SK-N-SH (cell line): Measurements from ENCODE around the gene SLC2A10. TPM values are rescaled to one million over a fixed set of nuclear protein-coding genes. Genes with fewer than 3 reads are reported as not detected.
A peak's percentile ranks its signal among the peaks of the same experiment; 100 is the strongest.

ENCODE experiments used
- CTCF ChIA-PET: fragments of 300-600, 350-600 bp; formaldehyde crosslinking; extraction: SDS; loops from one replicate; lab custom pipeline; 2021; lab: Yijun Ruan, JAX
- POLR2A ChIA-PET: fragments of 350-600 bp; sonication (Branson Sonifier 250); formaldehyde crosslinking; extraction: SDS; loops from one replicate; lab custom pipeline; 2020; ENCODE audit warnings: antibody characterized with exemption, inconsistent platforms; lab: Yijun Ruan, JAX
- DNase-seq: peaks from one replicate; pipeline ENCODE4 v3.0.0; 2012
- H2AFZ ChIP-seq: fragments of 200-600 bp; sonication (generic); 2 replicates; pipeline ENCODE4 v1.8.1; 2016; ENCODE audit warnings: antibody characterized with exemption, mild to moderate bottlenecking, low read depth
- H3F3A ChIP-seq: fragments of 200-600 bp; sonication (generic); replicated peaks from 2 replicates; pipeline ENCODE3; 2016; ENCODE audit warnings: antibody characterized with exemption, mild to moderate bottlenecking; ENCODE audit not compliant: insufficient read depth
- H3K27ac ChIP-seq, 2 experiments: fragments of 200-500 bp in 1 of 2; fragments of 200-600 bp in 1 of 2; sonication (Bioruptor generic) in 1 of 2; sonication (generic), shearing (Covaris generic) in 1 of 2; 2 replicates each; pipeline versions ENCODE4 v1.5.1 to v1.6.1; 2014 to 2016; ENCODE audit warnings: low read depth in 2 of 2, inconsistent platforms in 1 of 2, low read length in 1 of 2, mild to moderate bottlenecking in 1 of 2, mixed read lengths in 1 of 2
- H3K27me3 ChIP-seq: fragments of 200-600 bp; sonication (generic), shearing (Covaris generic); 2 replicates; pipeline ENCODE4 v1.6.1; 2016; ENCODE audit warnings: mixed run types; ENCODE audit not compliant: insufficient read depth
- H3K36me3 ChIP-seq, 2 experiments: fragments of 200-500 bp in 1 of 2; fragments of 200-600 bp in 1 of 2; sonication (Bioruptor generic) in 1 of 2; sonication (generic) in 1 of 2; replicated peaks in 1 of 2; 2 replicates each; pipeline versions ENCODE3 to v1.5.1; 2014 to 2016; ENCODE audit warnings: low read length in 1 of 2, mild to moderate bottlenecking in 1 of 2; ENCODE audit not compliant: insufficient read depth in 2 of 2, control insufficient read depth in 1 of 2
- H3K4me1 ChIP-seq, 2 experiments: fragments of 200-500 bp in 1 of 2; fragments of 200-600 bp in 1 of 2; sonication (Bioruptor generic) in 1 of 2; sonication (generic), shearing (Covaris generic) in 1 of 2; 2 replicates each; pipeline versions ENCODE4 v1.5.1 to v1.6.1; 2014 to 2016; ENCODE audit warnings: low read depth in 1 of 2, low read length in 1 of 2, mixed run types in 1 of 2; ENCODE audit not compliant: insufficient read depth in 2 of 2, control insufficient read depth in 1 of 2
- H3K4me2 ChIP-seq: fragments of 200-600 bp; sonication (generic), shearing (Covaris generic); 2 replicates; pipeline ENCODE4 v1.6.1; 2017; ENCODE audit warnings: mixed run types
- H3K4me3 ChIP-seq, 2 experiments: fragments of 200-500 bp in 1 of 2; fragments of 200-600 bp in 1 of 2; sonication (Bioruptor generic) in 1 of 2; sonication (generic), shearing (Covaris generic) in 1 of 2; 2 replicates each; pipeline versions ENCODE4 v1.5.1 to v1.8.1; 2014 to 2016; ENCODE audit warnings: low read depth in 2 of 2, inconsistent platforms in 1 of 2, low read length in 1 of 2, mild to moderate bottlenecking in 1 of 2, mixed read lengths in 1 of 2, moderate library complexity in 1 of 2
- H3K79me2 ChIP-seq: fragments of 200-600 bp; sonication (generic); 2 replicates; pipeline ENCODE4 v1.8.1; 2017; ENCODE audit warnings: mild to moderate bottlenecking; ENCODE audit not compliant: insufficient read depth
- H3K9ac ChIP-seq: fragments of 200-600 bp; sonication (generic); 2 replicates; pipeline ENCODE4 v1.6.1; 2017; ENCODE audit warnings: mixed run types
- H3K9me2 ChIP-seq: fragments of 200-600 bp; sonication (generic); 2 replicates; pipeline ENCODE4 v1.6.1; 2017; ENCODE audit warnings: mixed run types
- H3K9me3 ChIP-seq: fragments of 200-600 bp; sonication (generic); 2 replicates; pipeline ENCODE4 v1.6.1; 2017; ENCODE audit warnings: mixed run types, mild to moderate bottlenecking, moderate library complexity
- H4K20me1 ChIP-seq: fragments of 200-600 bp; sonication (generic); 2 replicates; pipeline ENCODE4 v1.6.1; 2017; ENCODE audit warnings: mild to moderate bottlenecking, mixed run types; ENCODE audit not compliant: insufficient read depth
- CHD2 ChIP-seq: fragments of 150-350 bp; IDR thresholded peaks from 2 replicates; pipeline ENCODE4 v1.6.1; 2018; ENCODE audit warnings: low read length; ENCODE audit not compliant: partially characterized antibody
- EP300 ChIP-seq, 2 experiments: IDR thresholded peaks; 2 replicates each; pipeline versions ENCODE4 v1.4.0 to v1.6.1; 2012; ENCODE audit warnings: borderline replicate concordance in 1 of 2, low read depth in 1 of 2, low read length in 1 of 2
- EZH2phosphoT487 ChIP-seq: fragments of 200-600 bp; sonication (generic); IDR thresholded peaks from 2 replicates; pipeline ENCODE4 v1.6.1; 2017; ENCODE audit warnings: low read depth, mixed run types, mild to moderate bottlenecking, antibody characterized with exemption, moderate library complexity, borderline replicate concordance
- FOSL2 ChIP-seq: IDR thresholded peaks from 2 replicates; pipeline ENCODE4 v1.4.0; 2012; ENCODE audit warnings: low read depth, mild to moderate bottlenecking, moderate library complexity, borderline replicate concordance
- FOXJ3 ChIP-seq: sonication (generic); formaldehyde crosslinking; IDR thresholded peaks from 2 replicates; pipeline ENCODE4 v1.5.1; 2020; ENCODE audit warnings: mild to moderate bottlenecking, missing genetic modification reagents
- MXI1 ChIP-seq: IDR thresholded peaks from 2 replicates; pipeline ENCODE4 v1.6.1; 2012; ENCODE audit warnings: mild to moderate bottlenecking, low read depth, low read length, improper control_type of control experiment
- POLR2AphosphoS5 ChIP-seq: IDR thresholded peaks from 2 replicates; pipeline ENCODE4 v1.6.1; 2012; ENCODE audit warnings: low read depth, low read length
- RFX5 ChIP-seq: IDR thresholded peaks from 2 replicates; pipeline ENCODE4 v1.6.1; 2012; ENCODE audit warnings: mild to moderate bottlenecking, improper control_type of control experiment, low read length
- RXRA ChIP-seq: IDR thresholded peaks from 2 replicates; pipeline ENCODE4 v1.4.0; 2012; ENCODE audit warnings: low read depth, mild to moderate bottlenecking, borderline replicate concordance
- SIN3A ChIP-seq: IDR thresholded peaks from 2 replicates; pipeline ENCODE4 v1.6.1; 2012; ENCODE audit warnings: low read depth, mild to moderate bottlenecking, low read length, moderate library complexity, borderline replicate concordance
- SMC3 ChIP-seq: IDR thresholded peaks from 2 replicates; pipeline ENCODE4 v1.6.1; 2012; ENCODE audit warnings: low read depth, low read length, improper control_type of control experiment
- TAF1 ChIP-seq: IDR thresholded peaks from 2 replicates; pipeline ENCODE4 v1.6.1; 2012; ENCODE audit warnings: low read depth, mild to moderate bottlenecking, low read length, moderate library complexity, borderline replicate concordance
- TCF12 ChIP-seq: IDR thresholded peaks from 2 replicates; pipeline ENCODE4 v1.4.0; 2012
- TEAD4 ChIP-seq: IDR thresholded peaks from 2 replicates; pipeline ENCODE4 v1.4.0; 2012; ENCODE audit warnings: mild to moderate bottlenecking, borderline replicate concordance; ENCODE audit not compliant: insufficient read depth
- YY1 ChIP-seq: IDR thresholded peaks from 2 replicates; pipeline ENCODE4 v1.4.0; 2012; ENCODE audit warnings: low read depth, mild to moderate bottlenecking
- WGBS: methylation state at CpG from one replicate; pipeline ENCODE4 v1.1.6; 2017; ENCODE audit warnings: low lambda C conversion rate; 5-methylcytosine and 5-hydroxymethylcytosine counted together
- polyA plus RNA-seq, 3 experiments: library from polyadenylated mRNA; depleted of rRNA; stranded (reverse); fragments of >200 nt; gene quantifications; 2 replicates each; pipeline ENCODE4 v1.2.3, GENCODE V29; 2012
- TF ChIP-seq, protein P1 (sequence below): IDR thresholded peaks from 2 replicates; pipeline ENCODE4 v1.6.1; 2012; ENCODE audit warnings: mild to moderate bottlenecking, low read depth, low read length, moderate library complexity
- TF ChIP-seq, protein P2 (sequence below): fragments of 150-350 bp; IDR thresholded peaks from 2 replicates; pipeline ENCODE4 v1.6.1; 2016; ENCODE audit warnings: mild to moderate bottlenecking, low read depth, low read length
- TF ChIP-seq, protein P3 (sequence below): IDR thresholded peaks from 2 replicates; pipeline ENCODE4 v1.4.0; 2012; ENCODE audit warnings: low read depth, borderline replicate concordance

The SLC2A10 gene
- polyA plus RNA-seq, 1 of the 3 experiments (the other 2 are of a cell fraction) = 12.6 TPM

DNA sequence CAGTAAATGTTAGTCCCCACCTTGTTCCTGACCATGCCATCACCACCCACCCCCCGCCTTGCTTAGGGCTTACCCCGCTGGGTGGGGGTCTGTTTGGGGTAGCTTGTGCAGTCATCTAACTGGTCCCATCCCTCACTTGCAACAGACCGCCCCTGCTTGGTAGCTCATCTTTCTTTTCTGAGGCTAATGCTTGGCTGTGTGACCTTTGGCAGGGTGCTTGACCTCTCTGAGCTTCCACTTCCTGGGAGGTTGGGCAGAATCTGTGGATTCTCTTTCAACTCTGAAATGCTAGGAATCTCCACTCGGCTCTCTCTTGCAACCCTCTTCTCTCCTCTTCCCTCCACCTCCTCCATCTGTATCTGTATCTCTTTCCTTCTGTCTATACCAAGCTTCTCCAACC lies 70.4 kb downstream of the SLC2A10 start:
- Histone ChIP-seq H3K9me2 (no peaks in the 10 kb centered on the region), H3F3A (no peaks in the 10 kb centered on the region), H3K27me3 (peaks cover 6% of the 10 kb centered on the region; the same call in 1 of the 2 replicates), H3K4me3 (no peak overlapping the region), H3K4me2 (no peak overlapping the region), H2AFZ (no peak overlapping the region), H4K20me1 (no peaks in the 10 kb centered on the region), H3K79me2 (no peaks in the 10 kb centered on the region), H3K9me3 (no peaks in the 10 kb centered on the region), H3K9ac (no peak overlapping the region), H3K27ac (no peak overlapping the region), H3K36me3 (no peaks in the 10 kb centered on the region), H3K4me1 (peaks cover 0 to 3% of the 10 kb centered on the region in 2 experiments; a peak in 1 of 4 replicates)
- ChIA-PET CTCF (interaction anchor here (1.3 kb wide), 2 partner anchors 13 to 370 kb away, joined by 3 read pairs; no protein-coding TSS in a partner anchor), POLR2A (no interaction called here)
- DNase-seq = no peak
- no peak for TF ChIP-seq RFX5
- 46% methylated on average over 3 of the region's 4 CpGs for WGBS

DNA sequence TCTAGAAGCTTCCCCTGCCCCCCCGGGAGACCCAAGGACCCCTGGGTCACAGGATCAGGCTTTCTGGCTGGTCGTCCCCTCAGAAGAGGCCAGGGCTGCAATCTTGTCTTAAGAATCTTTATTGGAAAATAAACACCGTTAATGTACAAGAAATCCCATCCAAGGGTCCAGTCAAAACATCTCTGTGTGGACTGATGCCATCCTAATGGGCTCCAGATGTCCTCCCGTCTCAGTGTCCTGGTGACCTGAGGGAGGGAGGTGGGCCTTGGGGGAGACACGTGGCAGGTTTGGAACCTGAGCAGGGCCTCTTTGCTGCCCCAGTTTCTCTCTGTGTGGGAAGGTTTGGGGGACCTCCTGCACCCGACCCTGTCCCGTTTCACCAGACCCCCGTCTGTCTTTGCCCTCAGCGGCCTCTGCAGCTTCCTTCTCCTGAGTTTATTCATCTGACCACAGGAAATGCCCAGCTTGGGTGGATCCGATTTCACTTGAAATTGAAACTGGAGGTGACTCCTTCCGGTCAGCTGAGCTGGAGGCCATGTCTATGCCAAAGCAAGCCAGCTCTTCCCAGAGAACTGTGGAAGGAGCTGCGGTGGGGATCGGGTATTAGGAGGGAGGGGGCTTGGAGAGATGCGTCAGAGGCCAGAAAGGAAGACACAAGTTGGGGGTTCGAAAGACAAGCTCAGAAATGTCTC lies 75.1 kb downstream of the SLC2A10 start:
- Histone ChIP-seq H4K20me1 (no peaks in the 10 kb centered on the region), H3K9ac (no peak overlapping the region), H3K27ac (no peak overlapping the region), H2AFZ (peak overlapping the region; percentile 29; the same call in 1 of the 2 replicates), H3K4me1 (no peaks in the 10 kb centered on the region; a peak in 1 of 4 replicates), H3K27me3 (no peaks in the 10 kb centered on the region), H3K9me2 (no peaks in the 10 kb centered on the region), H3K4me2 (no peak overlapping the region), H3K9me3 (no peaks in the 10 kb centered on the region), H3K36me3 (no peaks in the 10 kb centered on the region), H3K4me3 (no peak overlapping the region), H3K79me2 (no peaks in the 10 kb centered on the region), H3F3A (no peaks in the 10 kb centered on the region)
- ChIA-PET POLR2A (no interaction called here), CTCF (no interaction called here)
- DNase-seq = no peak
- 54% methylated on average over 13 of the region's 15 CpGs for WGBS
- TF ChIP-seq TAF1 (no peak), RFX5 (no peak), FOSL2 (no peak), CHD2 (no peak), SIN3A (no peak), EP300 (IDR thresholded peaks at IDR 0.05; ENCODE audit: borderline replicate concordance in 1 of 2, low read depth in 1 of 2, low read length in 1 of 2) (no peak), MXI1 (no peak), POLR2AphosphoS5 (no peak), YY1 (no peak), EZH2phosphoT487 (no peak), TCF12 (no peak), SMC3 (no peak), FOXJ3 (CRISPR knock-in tag) (no peak), TEAD4 (no peak), RXRA (no peak)
- TF ChIP-seq, protein P1, sequence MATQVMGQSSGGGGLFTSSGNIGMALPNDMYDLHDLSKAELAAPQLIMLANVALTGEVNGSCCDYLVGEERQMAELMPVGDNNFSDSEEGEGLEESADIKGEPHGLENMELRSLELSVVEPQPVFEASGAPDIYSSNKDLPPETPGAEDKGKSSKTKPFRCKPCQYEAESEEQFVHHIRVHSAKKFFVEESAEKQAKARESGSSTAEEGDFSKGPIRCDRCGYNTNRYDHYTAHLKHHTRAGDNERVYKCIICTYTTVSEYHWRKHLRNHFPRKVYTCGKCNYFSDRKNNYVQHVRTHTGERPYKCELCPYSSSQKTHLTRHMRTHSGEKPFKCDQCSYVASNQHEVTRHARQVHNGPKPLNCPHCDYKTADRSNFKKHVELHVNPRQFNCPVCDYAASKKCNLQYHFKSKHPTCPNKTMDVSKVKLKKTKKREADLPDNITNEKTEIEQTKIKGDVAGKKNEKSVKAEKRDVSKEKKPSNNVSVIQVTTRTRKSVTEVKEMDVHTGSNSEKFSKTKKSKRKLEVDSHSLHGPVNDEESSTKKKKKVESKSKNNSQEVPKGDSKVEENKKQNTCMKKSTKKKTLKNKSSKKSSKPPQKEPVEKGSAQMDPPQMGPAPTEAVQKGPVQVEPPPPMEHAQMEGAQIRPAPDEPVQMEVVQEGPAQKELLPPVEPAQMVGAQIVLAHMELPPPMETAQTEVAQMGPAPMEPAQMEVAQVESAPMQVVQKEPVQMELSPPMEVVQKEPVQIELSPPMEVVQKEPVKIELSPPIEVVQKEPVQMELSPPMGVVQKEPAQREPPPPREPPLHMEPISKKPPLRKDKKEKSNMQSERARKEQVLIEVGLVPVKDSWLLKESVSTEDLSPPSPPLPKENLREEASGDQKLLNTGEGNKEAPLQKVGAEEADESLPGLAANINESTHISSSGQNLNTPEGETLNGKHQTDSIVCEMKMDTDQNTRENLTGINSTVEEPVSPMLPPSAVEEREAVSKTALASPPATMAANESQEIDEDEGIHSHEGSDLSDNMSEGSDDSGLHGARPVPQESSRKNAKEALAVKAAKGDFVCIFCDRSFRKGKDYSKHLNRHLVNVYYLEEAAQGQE = no peak
- TF ChIP-seq, protein P2, sequence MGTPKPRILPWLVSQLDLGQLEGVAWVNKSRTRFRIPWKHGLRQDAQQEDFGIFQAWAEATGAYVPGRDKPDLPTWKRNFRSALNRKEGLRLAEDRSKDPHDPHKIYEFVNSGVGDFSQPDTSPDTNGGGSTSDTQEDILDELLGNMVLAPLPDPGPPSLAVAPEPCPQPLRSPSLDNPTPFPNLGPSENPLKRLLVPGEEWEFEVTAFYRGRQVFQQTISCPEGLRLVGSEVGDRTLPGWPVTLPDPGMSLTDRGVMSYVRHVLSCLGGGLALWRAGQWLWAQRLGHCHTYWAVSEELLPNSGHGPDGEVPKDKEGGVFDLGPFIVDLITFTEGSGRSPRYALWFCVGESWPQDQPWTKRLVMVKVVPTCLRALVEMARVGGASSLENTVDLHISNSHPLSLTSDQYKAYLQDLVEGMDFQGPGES = no peak
- TF ChIP-seq, protein P3, sequence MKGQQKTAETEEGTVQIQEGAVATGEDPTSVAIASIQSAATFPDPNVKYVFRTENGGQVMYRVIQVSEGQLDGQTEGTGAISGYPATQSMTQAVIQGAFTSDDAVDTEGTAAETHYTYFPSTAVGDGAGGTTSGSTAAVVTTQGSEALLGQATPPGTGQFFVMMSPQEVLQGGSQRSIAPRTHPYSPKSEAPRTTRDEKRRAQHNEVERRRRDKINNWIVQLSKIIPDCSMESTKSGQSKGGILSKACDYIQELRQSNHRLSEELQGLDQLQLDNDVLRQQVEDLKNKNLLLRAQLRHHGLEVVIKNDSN = no peak
